ENCODE results near the gene HRCT1.

DNA sequence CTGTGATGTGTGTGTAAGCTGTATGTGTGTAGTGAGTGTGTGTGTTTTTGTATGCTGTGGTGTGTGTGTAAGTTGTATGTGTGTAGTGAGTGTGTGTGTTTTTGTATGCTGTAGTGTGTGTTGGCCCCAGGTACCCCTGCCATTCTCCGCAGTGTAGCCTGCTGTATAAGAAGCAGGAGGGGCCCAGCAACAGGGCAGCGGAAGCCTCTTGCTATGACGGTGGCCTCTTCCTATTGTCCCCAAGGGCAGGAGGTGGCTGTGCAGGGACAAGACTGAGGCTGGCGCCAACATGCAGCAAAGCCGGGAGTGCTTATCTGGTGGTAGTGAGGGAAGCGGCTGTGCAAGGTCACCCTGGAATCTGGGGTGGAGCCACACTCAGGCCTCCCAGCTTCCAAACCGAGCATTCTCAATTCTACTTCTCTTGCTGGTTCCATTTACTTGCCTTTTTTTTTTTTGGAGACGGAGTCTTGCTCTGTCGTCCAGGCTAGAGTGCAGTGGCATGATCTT is 8.4 kb downstream of the HRCT1 start:
- TF ChIP-seq, protein P1, sequence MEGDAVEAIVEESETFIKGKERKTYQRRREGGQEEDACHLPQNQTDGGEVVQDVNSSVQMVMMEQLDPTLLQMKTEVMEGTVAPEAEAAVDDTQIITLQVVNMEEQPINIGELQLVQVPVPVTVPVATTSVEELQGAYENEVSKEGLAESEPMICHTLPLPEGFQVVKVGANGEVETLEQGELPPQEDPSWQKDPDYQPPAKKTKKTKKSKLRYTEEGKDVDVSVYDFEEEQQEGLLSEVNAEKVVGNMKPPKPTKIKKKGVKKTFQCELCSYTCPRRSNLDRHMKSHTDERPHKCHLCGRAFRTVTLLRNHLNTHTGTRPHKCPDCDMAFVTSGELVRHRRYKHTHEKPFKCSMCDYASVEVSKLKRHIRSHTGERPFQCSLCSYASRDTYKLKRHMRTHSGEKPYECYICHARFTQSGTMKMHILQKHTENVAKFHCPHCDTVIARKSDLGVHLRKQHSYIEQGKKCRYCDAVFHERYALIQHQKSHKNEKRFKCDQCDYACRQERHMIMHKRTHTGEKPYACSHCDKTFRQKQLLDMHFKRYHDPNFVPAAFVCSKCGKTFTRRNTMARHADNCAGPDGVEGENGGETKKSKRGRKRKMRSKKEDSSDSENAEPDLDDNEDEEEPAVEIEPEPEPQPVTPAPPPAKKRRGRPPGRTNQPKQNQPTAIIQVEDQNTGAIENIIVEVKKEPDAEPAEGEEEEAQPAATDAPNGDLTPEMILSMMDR (IDR thresholded peaks at IDR 0.05 in 2 of 3, conservative IDR thresholded peaks at IDR 0.05 in 1 of 3; ENCODE audit: borderline replicate concordance in 1 of 3, insufficient read depth in 1 of 3, low read depth in 2 of 3, low read length in 2 of 3) = no peak
- TF ChIP-seq CEBPB (IDR thresholded peaks at IDR 0.05; ENCODE audit: low read depth) (no peak), TCF7L2 (IDR thresholded peaks at IDR 0.05; ENCODE audit: borderline replicate concordance, extremely low read depth, insufficient read depth, insufficient read length) (no peak), POLR2A (IDR thresholded peaks at IDR 0.05; ENCODE audit: borderline replicate concordance, extremely low read depth, insufficient read depth, insufficient read length) (no peak)
- TF ChIP-seq, protein P2, sequence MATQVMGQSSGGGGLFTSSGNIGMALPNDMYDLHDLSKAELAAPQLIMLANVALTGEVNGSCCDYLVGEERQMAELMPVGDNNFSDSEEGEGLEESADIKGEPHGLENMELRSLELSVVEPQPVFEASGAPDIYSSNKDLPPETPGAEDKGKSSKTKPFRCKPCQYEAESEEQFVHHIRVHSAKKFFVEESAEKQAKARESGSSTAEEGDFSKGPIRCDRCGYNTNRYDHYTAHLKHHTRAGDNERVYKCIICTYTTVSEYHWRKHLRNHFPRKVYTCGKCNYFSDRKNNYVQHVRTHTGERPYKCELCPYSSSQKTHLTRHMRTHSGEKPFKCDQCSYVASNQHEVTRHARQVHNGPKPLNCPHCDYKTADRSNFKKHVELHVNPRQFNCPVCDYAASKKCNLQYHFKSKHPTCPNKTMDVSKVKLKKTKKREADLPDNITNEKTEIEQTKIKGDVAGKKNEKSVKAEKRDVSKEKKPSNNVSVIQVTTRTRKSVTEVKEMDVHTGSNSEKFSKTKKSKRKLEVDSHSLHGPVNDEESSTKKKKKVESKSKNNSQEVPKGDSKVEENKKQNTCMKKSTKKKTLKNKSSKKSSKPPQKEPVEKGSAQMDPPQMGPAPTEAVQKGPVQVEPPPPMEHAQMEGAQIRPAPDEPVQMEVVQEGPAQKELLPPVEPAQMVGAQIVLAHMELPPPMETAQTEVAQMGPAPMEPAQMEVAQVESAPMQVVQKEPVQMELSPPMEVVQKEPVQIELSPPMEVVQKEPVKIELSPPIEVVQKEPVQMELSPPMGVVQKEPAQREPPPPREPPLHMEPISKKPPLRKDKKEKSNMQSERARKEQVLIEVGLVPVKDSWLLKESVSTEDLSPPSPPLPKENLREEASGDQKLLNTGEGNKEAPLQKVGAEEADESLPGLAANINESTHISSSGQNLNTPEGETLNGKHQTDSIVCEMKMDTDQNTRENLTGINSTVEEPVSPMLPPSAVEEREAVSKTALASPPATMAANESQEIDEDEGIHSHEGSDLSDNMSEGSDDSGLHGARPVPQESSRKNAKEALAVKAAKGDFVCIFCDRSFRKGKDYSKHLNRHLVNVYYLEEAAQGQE (IDR thresholded peaks at IDR 0.05; ENCODE audit: low read depth) = no peak

Data from HCT116 (cell line).